SU-DHL-6 (cell line): ENCODE results near the gene TAS2R20.

Source experiments
- H2AFZ ChIP-seq: fragments of 200-600 bp; sonication (generic); 2 replicates; pipeline ENCODE4 v1.6.1; 2014; ENCODE audit warnings: low read depth, mild to moderate bottlenecking, moderate library complexity, mixed read lengths, antibody characterized with exemption, low read length; ENCODE audit not compliant: severe bottlenecking
- H3F3A ChIP-seq: fragments of 200-600 bp; shearing (Covaris generic); 2 replicates; pipeline ENCODE4 v1.6.0; 2016; ENCODE audit warnings: antibody characterized with exemption, mild to moderate bottlenecking; ENCODE audit not compliant: insufficient read depth
- H3K27ac ChIP-seq: fragments of 200-600 bp; sonication (generic); 2 replicates; pipeline ENCODE4 v1.5.1; 2016; ENCODE audit warnings: low read depth, mild to moderate bottlenecking, low read length, moderate library complexity, mixed read lengths
- H3K27me3 ChIP-seq: fragments of 200-600 bp; sonication (generic), shearing (Covaris generic); 2 replicates; pipeline ENCODE4 v1.6.0; 2014; ENCODE audit warnings: mild to moderate bottlenecking, low read length
- H3K36me3 ChIP-seq: fragments of 200-600 bp; sonication (generic); 2 replicates; pipeline ENCODE4 v1.6.1; 2014; ENCODE audit warnings: mild to moderate bottlenecking, low read length, mixed read lengths
- H3K4me2 ChIP-seq: fragments of 300-600, 200-600 bp; shearing (Covaris generic), sonication (generic); 2 replicates; pipeline ENCODE4 v1.6.0; 2014; ENCODE audit warnings: low read length, low read depth, mild to moderate bottlenecking; ENCODE audit not compliant: poor library complexity, severe bottlenecking
- H3K4me3 ChIP-seq: fragments of 200-600 bp; sonication (generic); 2 replicates; pipeline ENCODE4 v1.5.1; 2014; ENCODE audit warnings: antibody characterized with exemption, low read length, mild to moderate bottlenecking, mixed read lengths; ENCODE audit not compliant: insufficient read depth, poor library complexity, severe bottlenecking
- H3K79me2 ChIP-seq: fragments of 200-600 bp; sonication (generic); 2 replicates; pipeline ENCODE4 v1.6.1; 2014; ENCODE audit warnings: mild to moderate bottlenecking, low read length, moderate library complexity; ENCODE audit not compliant: insufficient read depth
- H3K9ac ChIP-seq: fragments of 200-600 bp; sonication (generic); 2 replicates; pipeline ENCODE4 v1.7.0; 2014; ENCODE audit warnings: mild to moderate bottlenecking, low read length
- H3K9me2 ChIP-seq: fragments of 200-600 bp; sonication (generic); replicated peaks from 2 replicates; pipeline ENCODE4 v1.6.1; 2014; ENCODE audit warnings: low read length; ENCODE audit not compliant: insufficient read depth
- H3K9me3 ChIP-seq: fragments of 200-600 bp; sonication (generic); 2 replicates; pipeline ENCODE4 v1.6.1; 2014; ENCODE audit warnings: low read length, mixed read lengths; ENCODE audit not compliant: insufficient read depth
- H4K20me1 ChIP-seq: fragments of 200-600 bp; sonication (generic); 2 replicates; pipeline ENCODE4 v1.6.1; 2014; ENCODE audit warnings: low read depth, mild to moderate bottlenecking, antibody characterized with exemption, low read length, moderate library complexity, mixed read lengths
- EZH2phosphoT487 ChIP-seq: fragments of 200-600 bp; sonication (generic), shearing (Covaris generic); conservative IDR thresholded peaks from 2 replicates; pipeline ENCODE4 v1.6.1; 2018; ENCODE audit warnings: mild to moderate bottlenecking, antibody characterized with exemption, low read length, moderate library complexity, mixed read lengths
- TF ChIP-seq, protein P1 (sequence below): fragments of 200-600 bp; sonication (generic); IDR thresholded peaks from one replicate; pipeline ENCODE4 v1.5.1; 2017; ENCODE audit warnings: antibody characterized with exemption, mild to moderate bottlenecking, low read length, moderate library complexity; ENCODE audit not compliant: insufficient read depth, poor library complexity, severe bottlenecking

Gene TAS2R20

DNA sequence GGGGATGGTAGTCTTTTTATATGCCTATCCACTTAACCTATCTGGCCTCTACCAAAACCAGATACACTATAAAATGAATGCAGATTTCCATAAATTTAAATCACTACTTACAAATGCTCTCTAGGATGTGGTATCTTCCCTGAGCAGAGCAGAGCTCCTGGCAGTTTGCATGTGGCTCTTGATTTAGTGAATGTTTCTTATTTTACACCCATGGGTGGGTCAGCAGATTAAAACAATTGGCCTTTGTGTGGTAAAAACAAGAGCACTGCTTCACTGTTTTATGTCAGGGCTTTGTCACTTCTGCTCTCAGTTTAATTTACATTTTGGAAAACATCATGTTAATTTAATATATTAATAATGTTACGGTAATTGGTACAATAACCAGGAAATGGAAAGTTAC, 18.8 kb upstream of the TAS2R20 start:
- Histone ChIP-seq H3K27me3 (no peaks in the 10 kb centered on the region), H3K9ac (no peak overlapping the region), H3K27ac (no peak overlapping the region), H3F3A (no peaks in the 10 kb centered on the region), H3K4me3 (no peak overlapping the region), H3K36me3 (no peaks in the 10 kb centered on the region), H4K20me1 (no peaks in the 10 kb centered on the region), H3K9me3 (no peaks in the 10 kb centered on the region), H3K4me2 (no peak overlapping the region), H2AFZ (no peak overlapping the region), H3K9me2 (no peaks in the 10 kb centered on the region), H3K79me2 (no peaks in the 10 kb centered on the region)
- TF ChIP-seq, protein P1, sequence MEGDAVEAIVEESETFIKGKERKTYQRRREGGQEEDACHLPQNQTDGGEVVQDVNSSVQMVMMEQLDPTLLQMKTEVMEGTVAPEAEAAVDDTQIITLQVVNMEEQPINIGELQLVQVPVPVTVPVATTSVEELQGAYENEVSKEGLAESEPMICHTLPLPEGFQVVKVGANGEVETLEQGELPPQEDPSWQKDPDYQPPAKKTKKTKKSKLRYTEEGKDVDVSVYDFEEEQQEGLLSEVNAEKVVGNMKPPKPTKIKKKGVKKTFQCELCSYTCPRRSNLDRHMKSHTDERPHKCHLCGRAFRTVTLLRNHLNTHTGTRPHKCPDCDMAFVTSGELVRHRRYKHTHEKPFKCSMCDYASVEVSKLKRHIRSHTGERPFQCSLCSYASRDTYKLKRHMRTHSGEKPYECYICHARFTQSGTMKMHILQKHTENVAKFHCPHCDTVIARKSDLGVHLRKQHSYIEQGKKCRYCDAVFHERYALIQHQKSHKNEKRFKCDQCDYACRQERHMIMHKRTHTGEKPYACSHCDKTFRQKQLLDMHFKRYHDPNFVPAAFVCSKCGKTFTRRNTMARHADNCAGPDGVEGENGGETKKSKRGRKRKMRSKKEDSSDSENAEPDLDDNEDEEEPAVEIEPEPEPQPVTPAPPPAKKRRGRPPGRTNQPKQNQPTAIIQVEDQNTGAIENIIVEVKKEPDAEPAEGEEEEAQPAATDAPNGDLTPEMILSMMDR, result no peak
- no peak for TF ChIP-seq EZH2phosphoT487

DNA sequence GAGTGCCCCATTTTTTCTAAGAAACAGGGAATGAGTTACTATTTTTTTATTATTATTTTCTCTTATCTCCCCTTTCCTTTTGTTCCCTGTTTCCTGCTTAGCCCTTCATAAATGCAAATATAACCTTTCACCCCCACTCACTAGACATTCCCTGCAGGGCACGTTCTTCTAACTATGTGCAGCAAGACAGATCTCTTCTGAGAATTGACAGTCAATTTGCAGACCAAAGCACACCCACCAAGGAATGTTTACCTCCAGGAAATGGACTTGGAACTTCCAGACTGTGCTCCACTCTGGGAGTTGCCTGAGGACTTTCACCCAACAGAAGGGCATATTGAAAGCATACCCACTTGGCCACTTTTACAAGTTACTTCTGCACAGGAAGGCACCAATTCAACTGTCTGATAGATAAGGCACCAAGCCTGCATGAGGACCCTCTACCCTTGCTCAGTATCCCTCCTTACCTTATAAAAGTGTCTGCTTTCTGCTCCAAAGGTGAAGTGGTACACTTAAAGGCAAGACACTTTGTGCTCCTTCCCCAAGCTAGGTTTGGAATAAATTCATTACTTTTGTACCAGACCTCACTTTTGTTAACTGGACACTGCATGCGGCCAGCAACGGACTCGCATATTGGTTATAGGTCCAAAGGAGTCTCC, 17.8 kb upstream of the TAS2R20 start:
- TF ChIP-seq, protein P1, result no peak
- no peak for TF ChIP-seq EZH2phosphoT487
- Histone ChIP-seq H2AFZ (no peak overlapping the region), H3K27me3 (no peaks in the 10 kb centered on the region), H3K36me3 (no peaks in the 10 kb centered on the region), H4K20me1 (no peaks in the 10 kb centered on the region), H3K9ac (no peak overlapping the region), H3K79me2 (no peaks in the 10 kb centered on the region), H3K4me2 (no peak overlapping the region), H3F3A (no peaks in the 10 kb centered on the region), H3K4me3 (no peak overlapping the region), H3K9me2 (no peaks in the 10 kb centered on the region), H3K9me3 (no peaks in the 10 kb centered on the region), H3K27ac (no peak overlapping the region)

DNA sequence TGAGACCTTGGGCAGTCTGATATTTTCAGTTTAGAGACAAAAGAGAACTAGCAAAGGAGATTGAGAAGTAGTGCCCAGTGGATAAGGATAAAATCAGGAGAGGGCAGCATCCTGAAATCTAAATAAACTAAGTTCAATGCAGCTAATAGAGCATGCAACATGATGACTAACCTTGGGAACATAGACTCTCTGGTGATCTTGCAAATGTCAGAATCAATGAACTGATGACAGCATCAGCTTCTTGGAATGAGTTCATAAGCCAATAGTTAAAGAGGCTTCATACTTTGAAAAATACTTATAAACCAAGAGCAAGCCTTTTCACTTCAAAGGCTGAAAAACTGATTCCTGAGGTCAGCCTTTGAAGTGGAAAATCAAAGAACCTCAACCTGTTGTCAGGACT, 16.1 kb upstream of the TAS2R20 start:
- Histone ChIP-seq H3K27me3 (no peaks in the 10 kb centered on the region), H3F3A (no peaks in the 10 kb centered on the region), H3K9ac (no peak overlapping the region), H3K79me2 (no peaks in the 10 kb centered on the region), H2AFZ (no peak overlapping the region), H3K4me3 (no peak overlapping the region), H3K36me3 (no peaks in the 10 kb centered on the region), H3K9me3 (no peaks in the 10 kb centered on the region), H3K4me2 (no peak overlapping the region), H3K9me2 (no peaks in the 10 kb centered on the region), H4K20me1 (no peaks in the 10 kb centered on the region), H3K27ac (no peak overlapping the region)
- TF ChIP-seq, protein P1, result no peak
- no peak for TF ChIP-seq EZH2phosphoT487
